Effector memory CD8-positive, alpha-beta T cell (primary cell): Measurements from ENCODE around the gene ATP23.

Experiments used
- ATAC-seq: fragments of 150-1000 bp; cut with Tn5 transposase; replicated peaks from 2 replicates; pipeline ENCODE4 v1.10.0; 2021; ENCODE audit warnings: mild to moderate bottlenecking, moderate library complexity
- DNase-seq, 3 experiments: peaks; one replicate each; pipeline ENCODE4 v3.0.0; 2021
- H3K27ac Mint-ChIP-seq, 2 donors: one replicate each; pipeline ENCODE4 v1.8.0; 2022; ENCODE audit warnings: mild to moderate bottlenecking in 2 of 2, mixed read lengths in 2 of 2, moderate library complexity in 2 of 2
- H3K27me3 Mint-ChIP-seq, 2 donors: one replicate each; pipeline ENCODE4 v1.8.0; 2022; ENCODE audit warnings: mixed read lengths in 2 of 2
- H3K36me3 Mint-ChIP-seq: one replicate; pipeline ENCODE4 v1.8.0; 2022; ENCODE audit warnings: mild to moderate bottlenecking, moderate library complexity, mixed read lengths; ENCODE audit not compliant: insufficient read depth
- H3K4me1 Mint-ChIP-seq, 2 donors: one replicate each; pipeline ENCODE4 v1.8.0; 2022; ENCODE audit warnings: low read depth in 2 of 2, mixed read lengths in 2 of 2
- H3K4me3 Mint-ChIP-seq, 2 donors: one replicate each; pipeline ENCODE4 v1.8.0; 2022; ENCODE audit warnings: mild to moderate bottlenecking in 2 of 2, mixed read lengths in 2 of 2, moderate library complexity in 2 of 2
- H3K9me3 Mint-ChIP-seq, 2 donors: one replicate each; pipeline ENCODE4 v1.8.0; 2022; ENCODE audit warnings: mixed read lengths in 2 of 2

ATP23 gene

GRCh38 chr12:58007875-58008274, 66.5 kb downstream of the ATP23 start:
- H3K4me1 Mint-ChIP-seq, result peaks cover 0 to 2% of the 10 kb centered on the region in 2 donors
- H3K4me3 Mint-ChIP-seq, result no peak overlapping the region
- ATAC-seq (no peak), DNase-seq (no peak)
- peaks cover 20 to 35% of the 10 kb centered on the region in 2 donors for H3K27me3 Mint-ChIP-seq
- no peaks in the 10 kb centered on the region for H3K36me3 Mint-ChIP-seq
- no peaks in the 10 kb centered on the region for H3K9me3 Mint-ChIP-seq
- H3K27ac Mint-ChIP-seq, result no peak overlapping the region

DNA sequence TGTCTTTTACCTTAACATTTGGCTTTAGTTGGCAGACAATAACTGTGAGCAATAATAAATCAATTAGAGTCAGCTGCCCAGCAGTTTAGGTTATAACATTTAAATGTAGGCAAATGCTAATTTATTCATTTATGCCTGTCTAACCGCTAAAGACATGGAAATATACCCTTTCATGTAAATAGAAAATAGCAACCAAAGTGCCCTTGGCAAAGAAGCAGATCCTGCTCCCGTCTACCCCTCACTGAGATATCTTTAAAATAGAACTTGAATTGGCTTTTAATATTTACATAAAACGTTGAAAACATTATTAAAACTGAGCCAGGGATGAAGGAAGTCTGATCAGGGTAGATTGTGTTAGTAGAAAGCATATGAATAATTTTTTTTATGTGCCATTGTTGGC, 67.3 kb downstream of the ATP23 start:
- peaks cover 0 to 2% of the 10 kb centered on the region in 2 donors for H3K4me1 Mint-ChIP-seq
- DNase-seq (no peak), ATAC-seq (no peak)
- H3K4me3 Mint-ChIP-seq, result no peak overlapping the region
- no peaks in the 10 kb centered on the region for H3K9me3 Mint-ChIP-seq
- H3K27ac Mint-ChIP-seq, result no peak overlapping the region
- peaks cover 23 to 35% of the 10 kb centered on the region in 2 donors for H3K27me3 Mint-ChIP-seq
- no peaks in the 10 kb centered on the region for H3K36me3 Mint-ChIP-seq
